HG03439 (cell line): ENCODE results near the gene RHEB.

Experiments used
- ATAC-seq: cut with Tn5 transposase; IDR thresholded peaks from one replicate; pipeline ENCODE4 v1.9.1; 2021; ENCODE audit warnings: mild to moderate bottlenecking, moderate library complexity; ENCODE audit not compliant: unreplicated experiment

Gene RHEB

GRCh38 chr7:151529842-151530241 lies 10.1 kb upstream of the RHEB start:
- no peak for ATAC-seq

- ATAC-seq, result no peak
Observed at GRCh38 chr7:151524845-151525244, 5.2 kb upstream of the RHEB start.

GRCh38 chr7:151524331-151524730 lies 4.6 kb upstream of the RHEB start:
- no peak for ATAC-seq

GRCh38 chr7:151520419-151521261 lies 945 bp upstream of the RHEB start:
- no peak for ATAC-seq

- peak; percentile 60 for ATAC-seq
Observed at GRCh38 chr7:151518947-151519764, 539 bp downstream of the RHEB start.

- no peak for ATAC-seq
Observed at GRCh38 chr7:151518105-151518946, 1.4 kb downstream of the RHEB start.

- no peak for ATAC-seq
Observed at GRCh38 chr7:151517601-151518104, 2.0 kb downstream of the RHEB start.

GRCh38 chr7:151515276-151515565 lies 4.5 kb downstream of the RHEB start:
- ATAC-seq, result no peak

- ATAC-seq, result no peak
Observed at GRCh38 chr7:151514461-151515275, 5.0 kb downstream of the RHEB start.

GRCh38 chr7:151513133-151513532 lies 6.6 kb downstream of the RHEB start:
- ATAC-seq, result no peak

- no peak for ATAC-seq
Observed at GRCh38 chr7:151512353-151512752, 7.3 kb downstream of the RHEB start.

GRCh38 chr7:151511946-151512345 lies 7.7 kb downstream of the RHEB start:
- no peak for ATAC-seq

- ATAC-seq, result no peak
Observed at GRCh38 chr7:151511270-151511669, 8.4 kb downstream of the RHEB start.

GRCh38 chr7:151509670-151510333 lies 9.9 kb downstream of the RHEB start:
- no peak for ATAC-seq

- ATAC-seq, result no peak
Observed at GRCh38 chr7:151508991-151509390, 10.7 kb downstream of the RHEB start.

GRCh38 chr7:151507806-151508205 lies 11.9 kb downstream of the RHEB start:
- ATAC-seq, result no peak

GRCh38 chr7:151506901-151507382 lies 12.8 kb downstream of the RHEB start:
- no peak for ATAC-seq

GRCh38 chr7:151505836-151506468 lies 13.7 kb downstream of the RHEB start:
- no peak for ATAC-seq

- ATAC-seq, result no peak
Observed at GRCh38 chr7:151505433-151505832, 14.3 kb downstream of the RHEB start.
